ENCODE measurements around the gene SORCS2.

Gene SORCS2

GRCh38 chr4:7362862-7363430 is 170.6 kb downstream of the SORCS2 start:
- DNase-seq = no peak

GRCh38 chr4:7364979-7365378 is 172.6 kb downstream of the SORCS2 start:
- DNase-seq = no peak

- DNase-seq = no peak
Observed at GRCh38 chr4:7365462-7366179, 173.3 kb downstream of the SORCS2 start.

- no peak for DNase-seq
Observed at GRCh38 chr4:7366180-7366945, 174.0 kb downstream of the SORCS2 start.

GRCh38 chr4:7366954-7367353 is 174.6 kb downstream of the SORCS2 start:
- no peak for DNase-seq

GRCh38 chr4:7367406-7367805 is 175.1 kb downstream of the SORCS2 start:
- DNase-seq = no peak

GRCh38 chr4:7367864-7368277 is 175.5 kb downstream of the SORCS2 start:
- no peak for DNase-seq

- DNase-seq = no peak
Observed at GRCh38 chr4:7368296-7368695, 176.0 kb downstream of the SORCS2 start.

GRCh38 chr4:7369511-7369910 is 177.2 kb downstream of the SORCS2 start:
- DNase-seq = no peak

- DNase-seq = no peak
Observed at GRCh38 chr4:7370038-7370437, 177.7 kb downstream of the SORCS2 start.

- peak; percentile 73 for DNase-seq
Observed at GRCh38 chr4:7371210-7371941, 179.0 kb downstream of the SORCS2 start.

- DNase-seq = no peak
Observed at GRCh38 chr4:7372673-7373072, 180.3 kb downstream of the SORCS2 start.

- no peak for DNase-seq
Observed at GRCh38 chr4:7374571-7374970, 182.2 kb downstream of the SORCS2 start.

GRCh38 chr4:7375427-7375826 is 183.1 kb downstream of the SORCS2 start:
- DNase-seq = no peak

GRCh38 chr4:7377223-7377865 is 185.0 kb downstream of the SORCS2 start:
- peak; percentile 38 for DNase-seq

- no peak for DNase-seq
Observed at GRCh38 chr4:7379186-7379585, 186.8 kb downstream of the SORCS2 start.

- no peak for DNase-seq
Observed at GRCh38 chr4:7379719-7380118, 187.4 kb downstream of the SORCS2 start.

GRCh38 chr4:7381221-7381889 is 189.0 kb downstream of the SORCS2 start:
- DNase-seq = no peak

GRCh38 chr4:7381890-7382633 is 189.7 kb downstream of the SORCS2 start:
- no peak for DNase-seq

- DNase-seq = no peak
Observed at GRCh38 chr4:7382634-7383014, 190.3 kb downstream of the SORCS2 start.

- DNase-seq = no peak
Observed at GRCh38 chr4:7383266-7383665, 190.9 kb downstream of the SORCS2 start.

Data from fibroblast of skin of right biceps (primary cell).